ENCODE measurements around the gene CSNK1D.

DNA sequence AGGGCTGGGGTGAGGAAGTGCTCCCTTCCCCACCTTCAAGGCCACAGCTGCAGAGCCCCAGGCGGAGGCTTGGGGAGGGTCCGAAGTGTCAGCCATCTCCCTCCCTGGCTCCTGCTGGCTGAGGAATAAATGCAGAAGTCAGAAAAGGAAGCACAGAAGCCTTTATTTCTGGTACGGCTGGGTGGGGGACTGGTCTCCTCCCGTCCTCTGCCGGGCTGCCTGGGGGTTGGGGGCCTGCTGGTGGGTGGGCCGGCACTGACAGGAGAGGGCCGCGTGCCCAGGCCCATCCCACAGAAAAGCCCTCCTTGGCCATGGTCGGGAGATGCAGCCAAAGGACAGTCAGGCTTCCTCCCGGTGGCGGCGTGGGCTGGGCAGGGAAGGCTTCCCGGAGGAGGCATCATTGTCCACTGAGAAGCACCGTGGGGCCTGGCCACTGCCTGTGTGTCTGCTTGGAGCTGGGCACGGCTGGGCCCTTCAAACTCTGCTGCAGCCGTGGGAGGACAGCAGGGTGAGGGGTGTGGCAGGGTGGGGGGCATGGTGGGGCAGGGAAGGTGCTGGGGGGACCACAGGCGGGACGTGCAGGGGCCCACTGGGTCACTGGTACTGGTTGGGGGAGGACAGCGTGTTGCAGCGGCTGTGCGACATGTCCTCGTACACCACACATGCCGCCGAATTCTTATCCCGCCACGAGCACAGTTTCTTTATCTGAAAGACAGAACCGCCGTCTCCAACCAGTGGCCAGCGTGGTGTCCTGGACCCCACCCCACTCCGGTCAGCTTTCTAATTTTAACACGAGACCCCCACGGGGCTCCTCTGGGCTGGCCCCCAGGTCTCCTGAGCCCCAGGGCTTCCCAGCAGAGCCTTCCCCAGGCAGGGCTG lies 41.5 kb upstream of the CSNK1D start:
- TF ChIP-seq POLR2A (IDR thresholded peaks at IDR 0.05; ENCODE audit: low read depth, low read length): no peak
- TF ChIP-seq POLR2AphosphoS5 (IDR thresholded peaks at IDR 0.05; ENCODE audit: low read depth, low read length): no peak
- TF ChIP-seq PAX5 (IDR thresholded peaks at IDR 0.05; ENCODE audit: insufficient read depth, low read length, severe bottlenecking): no peak
- no peak for TF ChIP-seq TAF1 (IDR thresholded peaks at IDR 0.05; ENCODE audit: low read depth, low read length)
- no peak for TF ChIP-seq SPI1 (IDR thresholded peaks at IDR 0.05; ENCODE audit: low read depth, low read length)
- no peak for TF ChIP-seq POU2F2 (IDR thresholded peaks at IDR 0.05; ENCODE audit: low read depth, low read length)

Measured in GM12891 (cell line).